Measurements from ENCODE around the gene ARMC5. TPM values are rescaled to one million over a fixed set of nuclear protein-coding genes. Genes with fewer than 3 reads are reported as not detected.

Gene ARMC5
- total RNA-seq, 1 experiment from 2014 or later = 11.8 TPM

DNA sequence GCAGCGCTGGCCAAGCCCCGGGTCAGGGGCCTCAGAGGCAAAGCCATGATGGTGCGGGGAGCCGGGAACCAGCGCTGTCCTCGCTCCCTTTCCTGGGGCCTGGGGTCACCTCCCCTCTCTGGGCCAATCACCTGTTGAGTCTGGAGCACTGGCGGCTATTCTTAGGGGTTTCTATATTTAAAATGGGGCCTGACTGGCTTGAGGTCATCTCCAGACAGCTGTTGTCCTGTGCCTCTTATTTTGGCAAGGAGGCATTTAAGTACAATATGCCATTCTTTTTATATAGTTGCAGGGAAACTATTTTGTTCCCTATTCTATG is 31.1 kb upstream of the ARMC5 start, which contains the start of gene COX6A2 (continued):
- TF ChIP-seq, protein P1, sequence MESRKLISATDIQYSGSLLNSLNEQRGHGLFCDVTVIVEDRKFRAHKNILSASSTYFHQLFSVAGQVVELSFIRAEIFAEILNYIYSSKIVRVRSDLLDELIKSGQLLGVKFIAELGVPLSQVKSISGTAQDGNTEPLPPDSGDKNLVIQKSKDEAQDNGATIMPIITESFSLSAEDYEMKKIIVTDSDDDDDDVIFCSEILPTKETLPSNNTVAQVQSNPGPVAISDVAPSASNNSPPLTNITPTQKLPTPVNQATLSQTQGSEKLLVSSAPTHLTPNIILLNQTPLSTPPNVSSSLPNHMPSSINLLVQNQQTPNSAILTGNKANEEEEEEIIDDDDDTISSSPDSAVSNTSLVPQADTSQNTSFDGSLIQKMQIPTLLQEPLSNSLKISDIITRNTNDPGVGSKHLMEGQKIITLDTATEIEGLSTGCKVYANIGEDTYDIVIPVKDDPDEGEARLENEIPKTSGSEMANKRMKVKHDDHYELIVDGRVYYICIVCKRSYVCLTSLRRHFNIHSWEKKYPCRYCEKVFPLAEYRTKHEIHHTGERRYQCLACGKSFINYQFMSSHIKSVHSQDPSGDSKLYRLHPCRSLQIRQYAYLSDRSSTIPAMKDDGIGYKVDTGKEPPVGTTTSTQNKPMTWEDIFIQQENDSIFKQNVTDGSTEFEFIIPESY (IDR thresholded peaks at IDR 0.05; ENCODE audit: extremely low read depth, insufficient replicate concordance, low read length) = no peak

DNA sequence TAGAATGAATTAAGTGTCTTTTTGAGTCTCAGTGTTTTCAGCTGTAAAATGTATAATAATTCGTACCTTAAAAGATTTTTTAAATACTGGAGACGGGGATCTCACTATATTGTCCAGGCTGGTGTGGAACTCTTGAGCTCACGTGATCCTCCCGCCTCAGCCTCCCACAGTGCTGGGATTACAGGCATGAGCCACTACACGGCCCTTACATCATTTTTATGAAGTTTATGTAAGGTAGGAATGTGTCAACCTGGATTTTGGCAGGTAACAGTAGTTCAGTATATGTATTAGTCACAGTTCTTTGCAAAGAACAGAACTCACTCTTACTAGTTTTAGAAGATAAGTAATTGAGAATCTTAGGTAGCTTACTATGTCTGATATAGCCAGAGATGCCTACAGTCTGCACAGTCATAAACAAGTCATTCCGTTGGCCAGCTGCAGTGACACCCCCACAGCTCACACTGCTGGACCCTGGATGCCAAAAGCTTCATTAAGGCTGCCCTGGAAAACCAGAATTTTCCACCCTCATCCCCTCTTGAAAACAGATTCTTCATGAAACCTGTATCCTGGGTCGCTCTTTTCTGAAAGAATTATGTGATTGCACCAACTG is 30.6 kb upstream of the ARMC5 start:
- DNase-seq (ENCODE audit: low read depth, low spot score) (no peak), ATAC-seq (no peak)
- no peaks in the 10 kb centered on the region for H3K9me2 ChIP-seq (ENCODE audit: insufficient read depth)
- no peak for TF ChIP-seq YY1 (IDR thresholded peaks at IDR 0.05; ENCODE audit: extremely low read depth, insufficient replicate concordance, low read depth, low read length)
- no peak for TF ChIP-seq SIN3A (IDR thresholded peaks at IDR 0.05; ENCODE audit: low read depth)
- TF ChIP-seq JUND (IDR thresholded peaks at IDR 0.05) = no peak
- no peak for TF ChIP-seq ZNF274 (IDR thresholded peaks at IDR 0.05; ENCODE audit: low read depth, low read length)
- no peak for TF ChIP-seq SP1 (IDR thresholded peaks at IDR 0.05; ENCODE audit: low read depth)
- no peaks in the 10 kb centered on the region for H3K79me2 ChIP-seq (ENCODE audit: insufficient read depth, low read length)
- H3K27me3 ChIP-seq (ENCODE audit: insufficient read depth, low read length) = 0 out of 2 replicates have a peak, but pooled peaks cover under 1% of the 10 kb centered on the region
- no peaks in the 10 kb centered on the region for H3K4me1 ChIP-seq (ENCODE audit: control insufficient read depth in 1 of 2, insufficient read depth in 2 of 2, low read length in 2 of 2)
- no peak overlapping the region for H3K4me2 ChIP-seq (ENCODE audit: low read length)
- CTCF ChIA-PET = interaction anchor here (1.5 kb wide), 1 partner anchor 475 kb away, joined by 3 read pairs; no protein-coding TSS in a partner anchor
- H3K9me3 ChIP-seq (ENCODE audit: control insufficient read depth in 1 of 2, insufficient read depth in 1 of 2, low read depth in 1 of 2, low read length in 2 of 2) = no peaks in the 10 kb centered on the region
- no TSS peak for BruUV-seq (replicated peaks)
- H3K4me3 ChIP-seq (replicated peaks in 1 of 2; ENCODE audit: low read depth in 1 of 2, low read length in 2 of 2) = no peak overlapping the region
- RAD21 ChIA-PET (ENCODE audit: low non-redundant PET in 1 of 2, low total read pairs in 2 of 2, uncharacterized antibody in 2 of 2, unreplicated experiment in 2 of 2) = interaction anchor here in 1 of 2 experiments (0.5 kb wide), 1 partner anchor 21 kb away, joined by 8 read pairs; no protein-coding TSS in a partner anchor
- H2AFZ ChIP-seq (ENCODE audit: low read depth, low read length, poor library complexity, severe bottlenecking) = no peak overlapping the region
- H3K27ac ChIP-seq (ENCODE audit: low read depth, low read length) = no peak overlapping the region
- no peaks in the 10 kb centered on the region for H3K36me3 ChIP-seq (ENCODE audit: control insufficient read depth in 1 of 2, insufficient read depth in 2 of 2, low read length in 2 of 2)
- H4K20me1 ChIP-seq (ENCODE audit: insufficient read depth) = no peaks in the 10 kb centered on the region
- H3K9ac ChIP-seq (ENCODE audit: low read length) = no peak overlapping the region
- intact Hi-C loops (cut with micrococcal nuclease) = no loop called here
- POLR2A ChIA-PET = no interaction called here

Measured in HCT116 (cell line).